H1 (cell line): Measurements from ENCODE around the gene KIAA1671. TPM values are rescaled to one million over a fixed set of nuclear protein-coding genes. Genes with fewer than 3 reads are reported as not detected.

Source experiments
- ASH2L ChIP-seq: fragments of 200-600, 300-600 bp; sonication (generic); IDR thresholded peaks from one replicate; pipeline ENCODE4 v1.7.1; 2017; ENCODE audit warnings: low read length
- BRCA1 ChIP-seq: IDR thresholded peaks from 2 replicates; pipeline ENCODE4 v1.6.1; 2012; ENCODE audit warnings: low read depth, low read length, improper control_type of control experiment
- EZH2 ChIP-seq: fragments of 200-600 bp; sonication (generic); IDR thresholded peaks from 2 replicates; pipeline ENCODE4 v1.7.1; 2012; ENCODE audit warnings: low read depth, mild to moderate bottlenecking, moderate library complexity, low read length, inconsistent platforms; ENCODE audit not compliant: severe bottlenecking
- GTF2F1 ChIP-seq: IDR thresholded peaks from 2 replicates; pipeline ENCODE4 v1.6.1; 2012; ENCODE audit warnings: low read depth, low read length, improper control_type of control experiment, borderline replicate concordance
- NRF1 ChIP-seq: IDR thresholded peaks from 2 replicates; pipeline ENCODE4 v1.6.1; 2011; ENCODE audit warnings: mild to moderate bottlenecking, low read depth, low read length, improper control_type of control experiment
- POLR2A ChIP-seq, 2 experiments: IDR thresholded peaks; 1 replicate in 1 of 2; 2 replicates in 1 of 2; pipeline ENCODE4 v1.6.1; 2011; ENCODE audit warnings: low read depth in 2 of 2, low read length in 2 of 2, mild to moderate bottlenecking in 2 of 2; ENCODE audit errors: control extremely low read depth in 1 of 2
- RFX5 ChIP-seq: IDR thresholded peaks from 2 replicates; pipeline ENCODE4 v1.6.1; 2011; ENCODE audit warnings: low read depth, low read length, improper control_type of control experiment, borderline replicate concordance
- SUZ12 ChIP-seq: fragments of 200-600 bp; sonication (generic); IDR thresholded peaks from 2 replicates; pipeline ENCODE4 v1.6.1; 2012; ENCODE audit warnings: mild to moderate bottlenecking, inconsistent platforms, low read length, moderate library complexity, mixed read lengths
- polyA plus RNA-seq, 7 experiments: library from polyadenylated mRNA; depleted of rRNA in 3 of 7; stranded (reverse) in 5 of 7; unstranded in 2 of 7; fragments of >200 nt in 5 of 7; fragments of 200-250 nt in 2 of 7; gene quantifications; 1 replicate in 5 of 7; 2 replicates in 1 of 7; 4 replicates in 1 of 7; pipeline versions ENCODE4 v1.2.1 to v1.2.3, GENCODE V29; 2011 to 2013; ENCODE audit warnings: missing spikeins in 2 of 7, mixed read lengths in 2 of 7
- total RNA-seq: library from RNA; stranded (reverse); fragmentation: NEBNext Ultra II Directional; extraction: Animal tissue kit (Norgen Biotek cat#: 25700); gene quantifications from 2 replicates; pipeline ENCODE4 v1.2.1, GENCODE V29; 2021

KIAA1671 gene
- total and polyA plus RNA-seq, 2 of the 8 experiments (the other 6 are each of a cell fraction or from before 2014, with no cell fraction given) = 6.4 to 23.9 TPM

DNA sequence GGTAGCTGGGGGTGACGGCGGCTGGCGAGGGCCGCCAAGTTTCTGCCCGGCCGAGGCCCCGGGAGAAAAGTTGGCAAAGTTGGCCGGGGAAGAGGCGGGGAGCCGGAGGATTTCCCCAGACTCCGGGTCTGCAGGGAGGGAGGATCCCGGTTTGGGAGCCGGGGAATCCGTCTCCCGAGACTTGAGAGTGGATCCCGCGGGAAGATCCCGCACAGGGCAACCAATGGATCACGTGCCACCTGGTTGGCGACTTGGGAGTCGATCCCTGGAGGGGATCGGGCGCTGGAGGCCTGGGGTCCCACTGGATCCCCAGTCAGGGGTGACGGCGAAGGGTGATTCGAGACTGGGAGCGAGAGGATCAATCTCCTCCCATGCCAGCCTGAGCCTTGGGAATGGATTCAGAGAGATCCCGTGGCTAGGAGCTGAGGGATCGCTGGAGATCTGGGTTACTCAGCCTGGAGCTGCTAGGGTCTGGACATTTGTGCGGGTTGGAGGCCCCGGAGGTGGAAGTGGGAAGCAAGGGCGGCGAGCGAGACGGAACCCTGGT is 394 bp downstream of the KIAA1671 start (continued):
- TF ChIP-seq RFX5 (no peak), GTF2F1 (no peak), SUZ12 (no peak), BRCA1 (peak; percentile 69), ASH2L (no peak), NRF1 (no peak), POLR2A (IDR thresholded peaks at IDR 0.05; ENCODE audit: control extremely low read depth in 1 of 2, low read depth in 2 of 2, low read length in 2 of 2) (peak in 1 of 2 experiments; percentile 72; a peak in 1 of 3 replicates), EZH2 (peak; percentile 34)
